ENCODE data around the gene PDLIM3. TPM values are rescaled to one million over a fixed set of nuclear protein-coding genes. Genes with fewer than 3 reads are reported as not detected.
A peak's percentile ranks its signal among the peaks of the same experiment; 100 is the strongest.

Gene PDLIM3
- total RNA-seq, 1 donor from 2014 or later: 1.4 TPM

DNA sequence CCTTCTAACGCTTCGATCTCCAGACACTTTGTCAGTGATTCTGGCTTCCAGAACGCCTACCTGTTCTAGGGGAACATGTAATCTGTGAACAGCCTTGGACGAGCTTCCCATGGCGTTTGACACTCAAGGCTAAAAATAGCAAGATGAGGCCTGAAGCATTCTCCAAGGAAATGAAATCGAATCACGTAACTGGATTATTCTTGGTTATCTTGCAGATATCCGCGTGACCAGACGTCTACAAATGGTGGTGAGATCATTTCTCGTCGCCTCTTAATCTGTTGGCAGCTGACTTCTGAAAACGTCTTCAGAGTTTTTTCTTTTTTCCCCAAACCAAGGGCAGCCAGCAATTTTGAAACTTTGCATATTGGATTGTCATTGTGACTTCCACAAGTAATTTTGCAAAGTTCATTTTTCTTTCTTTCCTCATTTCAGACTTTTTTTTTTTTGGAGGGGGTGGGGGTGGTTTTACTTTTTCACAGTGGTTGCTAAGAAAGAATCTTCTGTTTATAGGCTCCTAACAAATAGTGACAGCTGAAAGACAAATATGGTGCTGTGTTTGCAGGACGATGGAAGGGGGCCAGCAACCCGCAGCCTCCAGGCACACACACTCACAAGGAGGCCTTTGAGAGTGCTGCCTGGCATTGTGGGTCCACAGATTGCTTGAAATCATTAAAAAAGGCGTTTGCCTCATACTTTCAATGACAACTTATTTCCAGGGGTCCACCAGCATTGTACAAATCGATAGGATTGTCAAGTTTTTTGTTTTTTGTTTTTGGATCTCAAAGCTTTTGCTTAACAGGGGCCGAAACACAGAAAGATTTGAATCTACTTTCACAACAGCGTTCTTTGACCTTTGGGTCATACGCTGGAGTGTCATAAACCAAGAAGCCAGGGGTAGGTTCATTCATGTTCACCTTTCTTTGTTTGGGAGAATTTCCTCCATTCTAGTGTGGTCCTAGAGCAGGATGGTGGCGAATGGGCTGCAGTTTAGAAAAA lies 32.4 kb upstream of the PDLIM3 start:
- Histone ChIP-seq H2AFZ (replicated peaks) (no peak overlapping the region), H3K36me3 (no peaks in the 10 kb centered on the region), H3K4me1 (no peaks in the 10 kb centered on the region), H3K79me2 (ENCODE audit: low read depth) (no peaks in the 10 kb centered on the region), H4K20me1 (ENCODE audit: low read depth) (no peaks in the 10 kb centered on the region), H3K4me3 (no peak overlapping the region), H3K9me3 (ENCODE audit: low read depth) (no peaks in the 10 kb centered on the region), H3F3A (ENCODE audit: low read depth) (no peaks in the 10 kb centered on the region), H3K9ac (no peak overlapping the region), H3K27ac (no peak overlapping the region), H3K4me2 (no peak overlapping the region), H3K27me3 (no peaks in the 10 kb centered on the region)
- Mint-ChIP-seq H3K9me3 (peaks cover 4% of the 10 kb centered on the region), H3K36me3 (no peaks in the 10 kb centered on the region), H3K4me1 (peaks cover 23% of the 10 kb centered on the region), H3K27ac (peak overlapping the region; percentile 77), H3K4me3 (no peak overlapping the region), H3K27me3 (ENCODE audit: insufficient read depth, low read depth) (peaks cover 3% of the 10 kb centered on the region)
- TF ChIP-seq, protein P1, sequence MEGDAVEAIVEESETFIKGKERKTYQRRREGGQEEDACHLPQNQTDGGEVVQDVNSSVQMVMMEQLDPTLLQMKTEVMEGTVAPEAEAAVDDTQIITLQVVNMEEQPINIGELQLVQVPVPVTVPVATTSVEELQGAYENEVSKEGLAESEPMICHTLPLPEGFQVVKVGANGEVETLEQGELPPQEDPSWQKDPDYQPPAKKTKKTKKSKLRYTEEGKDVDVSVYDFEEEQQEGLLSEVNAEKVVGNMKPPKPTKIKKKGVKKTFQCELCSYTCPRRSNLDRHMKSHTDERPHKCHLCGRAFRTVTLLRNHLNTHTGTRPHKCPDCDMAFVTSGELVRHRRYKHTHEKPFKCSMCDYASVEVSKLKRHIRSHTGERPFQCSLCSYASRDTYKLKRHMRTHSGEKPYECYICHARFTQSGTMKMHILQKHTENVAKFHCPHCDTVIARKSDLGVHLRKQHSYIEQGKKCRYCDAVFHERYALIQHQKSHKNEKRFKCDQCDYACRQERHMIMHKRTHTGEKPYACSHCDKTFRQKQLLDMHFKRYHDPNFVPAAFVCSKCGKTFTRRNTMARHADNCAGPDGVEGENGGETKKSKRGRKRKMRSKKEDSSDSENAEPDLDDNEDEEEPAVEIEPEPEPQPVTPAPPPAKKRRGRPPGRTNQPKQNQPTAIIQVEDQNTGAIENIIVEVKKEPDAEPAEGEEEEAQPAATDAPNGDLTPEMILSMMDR (IDR thresholded peaks at IDR 0.05): no peak
- no peak for TF ChIP-seq EZH2phosphoT487 (IDR thresholded peaks at IDR 0.05)
- no peak for TF ChIP-seq EZH2 (IDR thresholded peaks at IDR 0.05)
- DNase-seq (ENCODE audit: low spot score): no peak

DNA sequence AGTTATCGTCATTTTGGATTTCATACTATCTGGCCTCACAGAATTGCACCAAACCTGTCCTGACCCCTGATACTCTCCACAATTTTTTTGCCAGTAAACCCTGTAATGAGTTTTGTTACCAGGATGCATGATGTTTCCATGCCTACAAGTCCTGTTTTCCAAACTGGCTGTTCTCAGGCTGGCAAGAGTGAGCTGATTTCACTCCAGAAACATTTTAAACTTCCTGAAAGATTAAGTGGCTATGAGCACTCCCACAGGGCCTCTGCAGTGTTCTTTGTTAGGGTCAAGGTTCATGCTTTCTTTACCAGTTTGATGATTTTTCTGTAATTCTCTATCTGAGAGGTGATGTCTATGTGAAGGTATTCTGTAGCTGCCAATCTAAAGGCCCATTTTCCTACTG lies 31.7 kb upstream of the PDLIM3 start:
- Mint-ChIP-seq H3K4me1 (peaks cover 23% of the 10 kb centered on the region), H3K27ac (peak overlapping the region; percentile 52), H3K4me3 (no peak overlapping the region), H3K27me3 (ENCODE audit: insufficient read depth, low read depth) (peaks cover 3% of the 10 kb centered on the region), H3K9me3 (peaks cover 4% of the 10 kb centered on the region), H3K36me3 (no peaks in the 10 kb centered on the region)
- Histone ChIP-seq H3K27ac (no peak overlapping the region), H3K4me2 (no peak overlapping the region), H3K9ac (no peak overlapping the region), H3K4me1 (no peaks in the 10 kb centered on the region), H3F3A (ENCODE audit: low read depth) (no peaks in the 10 kb centered on the region), H3K27me3 (no peaks in the 10 kb centered on the region), H2AFZ (replicated peaks) (no peak overlapping the region), H4K20me1 (ENCODE audit: low read depth) (no peaks in the 10 kb centered on the region), H3K9me3 (ENCODE audit: low read depth) (no peaks in the 10 kb centered on the region), H3K36me3 (no peaks in the 10 kb centered on the region), H3K4me3 (no peak overlapping the region), H3K79me2 (ENCODE audit: low read depth) (no peaks in the 10 kb centered on the region)
- TF ChIP-seq EZH2 (IDR thresholded peaks at IDR 0.05): no peak
- no peak for TF ChIP-seq EZH2phosphoT487 (IDR thresholded peaks at IDR 0.05)
- TF ChIP-seq, protein P1 (IDR thresholded peaks at IDR 0.05): no peak
- no peak for DNase-seq (ENCODE audit: low spot score)

DNA sequence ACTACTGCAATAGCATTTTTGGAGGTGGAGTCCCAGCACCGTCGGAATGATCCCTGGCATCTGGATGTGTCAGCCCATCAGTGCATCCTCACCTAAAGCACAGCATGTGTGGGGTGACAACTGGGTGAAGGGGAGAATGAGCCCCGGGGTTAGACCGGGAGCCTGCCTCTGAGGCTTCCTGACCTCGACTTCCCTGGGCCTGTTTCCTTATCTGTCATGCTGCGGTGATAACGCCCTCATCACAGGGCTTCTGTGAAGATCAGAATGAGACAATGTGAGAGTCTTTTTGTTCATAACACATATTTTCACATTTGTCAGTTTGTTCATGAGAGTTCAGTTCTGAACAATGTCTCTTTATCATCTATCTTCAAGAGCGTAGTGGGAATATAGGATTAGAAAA lies 31.1 kb upstream of the PDLIM3 start:
- H3K36me3 ChIP-seq: no peaks in the 10 kb centered on the region
- no peak overlapping the region for H3K4me3 ChIP-seq
- H3F3A ChIP-seq (ENCODE audit: low read depth): no peaks in the 10 kb centered on the region
- no peaks in the 10 kb centered on the region for H3K4me1 ChIP-seq
- no peak for DNase-seq (ENCODE audit: low spot score)
- H3K79me2 ChIP-seq (ENCODE audit: low read depth): no peaks in the 10 kb centered on the region
- no peak overlapping the region for H2AFZ ChIP-seq (replicated peaks)
- Mint-ChIP-seq H3K4me1 (peaks cover 23% of the 10 kb centered on the region), H3K36me3 (no peaks in the 10 kb centered on the region), H3K27ac (no peak overlapping the region), H3K27me3 (ENCODE audit: insufficient read depth, low read depth) (peaks cover 3% of the 10 kb centered on the region), H3K9me3 (peaks cover 5% of the 10 kb centered on the region), H3K4me3 (no peak overlapping the region)
- no peak overlapping the region for H3K4me2 ChIP-seq
- no peaks in the 10 kb centered on the region for H3K27me3 ChIP-seq
- no peak overlapping the region for H3K27ac ChIP-seq
- H3K9ac ChIP-seq: no peak overlapping the region
- no peaks in the 10 kb centered on the region for H4K20me1 ChIP-seq (ENCODE audit: low read depth)
- TF ChIP-seq EZH2 (IDR thresholded peaks at IDR 0.05): no peak
- TF ChIP-seq, protein P1 (IDR thresholded peaks at IDR 0.05): no peak
- H3K9me3 ChIP-seq (ENCODE audit: low read depth): no peaks in the 10 kb centered on the region
